GM13977 (cell line): ENCODE data around the gene NCKIPSD.

Experiments
- DNase-seq: peaks from one replicate; pipeline ENCODE4 v3.0.0; 2012; ENCODE audit warnings: low spot score
- in situ Hi-C: fragments of 300-500 bp; cut with MboI; formaldehyde crosslinking; loops from one replicate; pipeline ENCODE4 v1.12.0; 2022; ENCODE audit warnings: low sequenced_read_pairs, low pct_unique_long_range_greater_than_20kb, mixed read lengths, inconsistent platforms; ENCODE audit not compliant: unreplicated experiment
- TF ChIP-seq, protein P1 (sequence below): IDR thresholded peaks from 2 replicates; pipeline ENCODE4 v1.5.1; 2012; ENCODE audit warnings: mild to moderate bottlenecking, control low read depth; ENCODE audit not compliant: insufficient read depth; ENCODE audit errors: extremely low read depth, missing control alignments

The NCKIPSD gene

DNA sequence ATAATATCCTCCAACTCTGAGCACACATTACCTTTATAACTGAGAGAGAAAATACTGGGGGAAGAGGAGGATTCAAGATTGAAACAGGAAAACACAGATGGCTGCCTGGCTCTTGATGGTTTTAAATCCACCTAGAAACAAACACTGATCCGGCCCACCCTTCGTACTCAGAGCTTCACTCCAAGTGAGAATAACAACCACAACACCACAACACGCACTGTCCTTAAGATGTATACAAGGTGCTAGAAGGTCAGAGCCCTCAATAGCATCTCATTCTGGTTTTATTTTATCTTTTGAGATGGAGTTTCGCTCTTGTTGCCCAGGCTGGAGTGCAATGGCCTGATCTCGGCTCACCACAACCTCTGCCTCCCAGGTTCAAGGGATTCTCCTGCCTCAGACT is 21.4 kb upstream of the NCKIPSD start:
- TF ChIP-seq, protein P1, sequence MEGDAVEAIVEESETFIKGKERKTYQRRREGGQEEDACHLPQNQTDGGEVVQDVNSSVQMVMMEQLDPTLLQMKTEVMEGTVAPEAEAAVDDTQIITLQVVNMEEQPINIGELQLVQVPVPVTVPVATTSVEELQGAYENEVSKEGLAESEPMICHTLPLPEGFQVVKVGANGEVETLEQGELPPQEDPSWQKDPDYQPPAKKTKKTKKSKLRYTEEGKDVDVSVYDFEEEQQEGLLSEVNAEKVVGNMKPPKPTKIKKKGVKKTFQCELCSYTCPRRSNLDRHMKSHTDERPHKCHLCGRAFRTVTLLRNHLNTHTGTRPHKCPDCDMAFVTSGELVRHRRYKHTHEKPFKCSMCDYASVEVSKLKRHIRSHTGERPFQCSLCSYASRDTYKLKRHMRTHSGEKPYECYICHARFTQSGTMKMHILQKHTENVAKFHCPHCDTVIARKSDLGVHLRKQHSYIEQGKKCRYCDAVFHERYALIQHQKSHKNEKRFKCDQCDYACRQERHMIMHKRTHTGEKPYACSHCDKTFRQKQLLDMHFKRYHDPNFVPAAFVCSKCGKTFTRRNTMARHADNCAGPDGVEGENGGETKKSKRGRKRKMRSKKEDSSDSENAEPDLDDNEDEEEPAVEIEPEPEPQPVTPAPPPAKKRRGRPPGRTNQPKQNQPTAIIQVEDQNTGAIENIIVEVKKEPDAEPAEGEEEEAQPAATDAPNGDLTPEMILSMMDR = no peak
- in situ Hi-C loops = no loop called here
- no peak for DNase-seq

DNA sequence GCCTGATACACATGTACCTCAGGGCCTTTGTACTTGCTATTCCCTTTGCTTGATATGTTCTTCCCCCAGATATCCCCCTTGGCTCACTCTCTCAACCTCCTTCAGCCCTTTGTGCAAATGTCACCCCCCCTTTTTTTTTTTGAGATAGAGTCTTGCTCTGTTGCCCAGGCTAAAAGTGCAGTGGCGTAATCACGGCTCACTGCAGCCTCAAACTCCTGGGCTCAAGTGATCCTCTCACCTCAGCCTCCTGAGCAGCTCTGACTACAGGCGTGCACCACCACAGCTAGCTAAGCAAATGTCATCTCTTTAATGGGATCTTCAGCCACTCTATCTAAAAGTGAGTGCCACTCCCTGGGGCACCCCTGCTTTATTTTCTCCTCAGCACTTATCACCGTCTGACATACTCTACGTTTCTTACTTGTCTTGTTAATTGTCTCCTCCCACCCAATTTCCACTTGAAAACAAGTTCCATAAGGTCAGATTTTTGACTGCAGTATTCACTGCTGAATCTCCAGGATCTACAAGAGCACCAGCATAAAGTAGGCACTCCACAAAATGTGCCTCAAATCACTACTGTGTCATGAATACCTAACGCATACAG is 16.7 kb upstream of the NCKIPSD start:
- in situ Hi-C loops = no loop called here
- TF ChIP-seq, protein P1 = no peak

DNA sequence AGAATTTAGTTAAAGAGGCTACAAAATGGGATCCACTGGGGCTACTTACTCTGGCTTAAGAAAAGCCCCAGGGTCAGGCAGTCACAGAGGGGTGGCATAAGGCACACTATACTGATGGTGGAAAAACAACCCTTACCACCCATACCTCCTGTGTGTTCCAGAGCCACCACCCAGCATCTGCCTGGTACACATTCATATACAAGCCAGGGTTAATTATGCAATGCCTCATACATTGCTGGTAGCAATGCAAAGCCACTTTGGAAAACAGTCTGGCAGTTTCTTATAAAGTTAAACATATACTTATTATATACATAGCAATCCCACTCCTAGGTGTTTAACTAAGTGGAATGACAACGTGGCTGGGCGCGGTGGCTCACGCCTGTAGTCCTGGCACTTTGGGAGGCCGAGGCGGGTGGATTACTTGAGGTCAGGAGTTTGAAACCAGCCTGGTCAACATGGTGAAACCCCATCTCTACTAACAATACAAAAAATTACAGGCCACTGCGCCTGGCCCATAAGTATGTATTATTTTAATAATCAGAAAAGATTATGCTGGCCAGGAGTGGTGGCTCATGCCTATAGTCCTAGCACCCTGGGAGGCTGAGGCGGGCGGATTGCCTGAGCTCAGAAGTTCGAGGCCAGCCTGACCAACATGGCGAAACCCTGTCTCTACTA is 15.2 kb upstream of the NCKIPSD start:
- in situ Hi-C loops = no loop called here
- DNase-seq = no peak
- TF ChIP-seq, protein P1 = no peak

More for the DNA sequence above, 16.7 kb upstream of the NCKIPSD start:
- no peak for DNase-seq

DNA sequence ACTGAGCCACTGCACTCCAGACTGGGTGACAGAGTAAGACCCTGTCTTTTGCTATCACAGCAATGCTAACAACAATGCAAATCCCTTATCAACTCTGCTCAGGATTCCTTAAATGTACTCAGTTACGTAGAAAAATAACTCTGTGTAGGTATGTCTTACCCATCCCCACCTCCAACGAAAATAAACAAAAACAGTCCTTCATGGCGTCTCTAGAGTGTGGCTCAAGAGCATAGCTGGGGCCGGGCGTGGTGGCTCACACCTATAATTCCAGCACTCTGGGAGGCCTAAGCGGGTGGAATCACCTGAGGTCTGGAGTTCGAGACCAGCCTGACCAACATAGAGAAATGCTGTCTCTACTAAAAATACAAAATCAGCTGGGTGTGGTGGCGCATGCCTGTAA is 13.2 kb upstream of the NCKIPSD start:
- TF ChIP-seq, protein P1 = no peak

DNA sequence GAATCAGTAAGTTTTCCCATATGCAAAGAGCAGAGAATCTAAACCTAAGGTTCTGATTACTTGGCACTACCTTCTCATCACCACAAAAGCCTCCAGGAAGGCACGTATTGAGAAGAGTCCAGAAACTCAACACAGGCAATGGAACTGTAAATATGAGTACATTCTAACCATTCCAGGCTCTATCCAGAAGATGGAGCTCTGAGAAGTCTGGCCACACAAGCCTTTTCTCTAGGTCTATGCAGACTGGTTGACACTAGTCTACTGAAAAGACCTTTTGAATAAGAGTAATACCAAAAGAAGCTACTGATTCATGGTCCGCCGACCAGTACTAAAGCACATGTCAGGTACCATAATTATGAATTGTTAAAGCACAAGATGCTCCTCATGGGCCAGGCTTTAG is 12.2 kb upstream of the NCKIPSD start:
- TF ChIP-seq, protein P1 = no peak
- in situ Hi-C loops = no loop called here
- DNase-seq = no peak

More for the DNA sequence above, 13.2 kb upstream of the NCKIPSD start:
- no peak for DNase-seq
- in situ Hi-C loops = no loop called here

DNA sequence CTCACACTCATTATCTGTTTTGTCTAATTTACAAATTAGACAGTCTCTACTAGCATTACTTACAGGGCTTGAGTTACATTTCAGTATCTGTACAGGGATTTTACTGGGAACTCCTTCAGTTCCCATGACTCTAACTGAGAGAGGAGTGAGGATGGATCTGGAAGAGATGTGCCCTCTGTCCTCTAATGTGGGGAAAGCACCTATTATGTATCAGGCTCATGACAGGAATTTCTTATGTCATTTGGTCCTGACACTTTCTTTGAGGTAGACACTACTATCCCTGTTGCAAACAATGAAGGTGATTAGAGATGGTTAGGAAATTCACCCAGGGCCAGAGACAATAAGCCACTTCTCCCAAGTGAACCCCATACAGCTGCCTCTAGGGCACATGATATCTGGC is 10.9 kb upstream of the NCKIPSD start:
- TF ChIP-seq, protein P1 = no peak
- in situ Hi-C loops = no loop called here
- no peak for DNase-seq
